ENCODE results near the gene EGFL8. TPM values are rescaled to one million over a fixed set of nuclear protein-coding genes. Genes with fewer than 3 reads are reported as not detected.
A peak's percentile ranks its signal among the peaks of the same experiment; 100 is the strongest.

EGFL8 gene
- total and polyA plus RNA-seq, 9 of the 15 experiments (the other 6 are each of a cell fraction or from before 2014, with no cell fraction given) = 2.2 to 47.4 (median 14.2) TPM

GRCh38 chr6:32190911-32191677 lies 26.7 kb downstream of the EGFL8 start:
- no peaks in the 10 kb centered on the region for H3K9me3 ChIP-seq (replicated peaks; ENCODE audit: control insufficient read depth, insufficient read depth, low read depth, low read length)
- 55% methylated on average over 8 of the region's 8 CpGs for WGBS (ENCODE audit: insufficient coverage, low coverage, missing lambda C conversion rate)
- H3K27ac ChIP-seq (ENCODE audit: extremely low read depth, low read depth, low read length) = peak overlapping the region; percentile 93
- H3K27me3 ChIP-seq (ENCODE audit: control insufficient read depth in 2 of 2, insufficient read depth in 2 of 2, low read length in 2 of 2) = no peaks in the 10 kb centered on the region
- peaks cover 73 to 74% of the 10 kb centered on the region in 2 experiments for H3K4me1 ChIP-seq (replicated peaks in 1 of 2; ENCODE audit: control insufficient read depth in 2 of 2, insufficient read depth in 2 of 2, low read length in 2 of 2)
- no peaks in the 10 kb centered on the region for H4K20me1 ChIP-seq (replicated peaks; ENCODE audit: control insufficient read depth, insufficient read depth, low read length)
- peaks cover 64% of the 10 kb centered on the region for H3K79me2 ChIP-seq (ENCODE audit: control insufficient read depth, insufficient read depth, low read length)
- FAIRE-seq (no peak), DNase-seq (ENCODE audit: extremely low read depth in 1 of 4, low spot score in 3 of 4) (peak in 1 of 4 experiments; percentile 28), ATAC-seq (no peak)
- no TSS peak for BruUV-seq (replicated peaks)
- H3K4me2 ChIP-seq (ENCODE audit: insufficient read depth, low read length) = peak overlapping the region; percentile 96
- in situ Hi-C loops (cut with MboI) (no loop called here), intact Hi-C loops (cut with micrococcal nuclease) (loop anchor here (10.0 kb wide), 1 partner anchor 286 kb away; the partner anchor contains the start of gene ZBTB12)
- peak overlapping the region; percentile 85 to 93 for H3K9ac ChIP-seq (ENCODE audit: insufficient read depth in 1 of 2, low read depth in 2 of 2, low read length in 2 of 2)
- H3K9me1 ChIP-seq (ENCODE audit: control insufficient read depth, insufficient read depth, low read length) = no peaks in the 10 kb centered on the region
- peak overlapping the region; percentile 79 for H3K4me3 ChIP-seq
- peaks cover 29% of the 10 kb centered on the region; the same call in 2 of the 3 replicates for H3K36me3 ChIP-seq (ENCODE audit: control insufficient read depth, insufficient read depth, low read length)
- ChIA-PET CTCF (ENCODE audit: low intra/inter-chr PET ratio) (no interaction called here), POLR2A (interaction anchor here (0.9 to 2.5 kb wide), 8 partner anchors 9 to 781 kb away, joined by 3 to 10 read pairs (median 6); partner anchors contain the start of gene FKBPL)
- peak overlapping the region; percentile 27 for H2AFZ ChIP-seq (ENCODE audit: low read depth, low read length)
- 0 out of 2 replicates have a peak, but pooled peaks have one; percentile 25 for TF ChIP-seq ZBTB1 (CRISPR knock-in tag; IDR thresholded peaks at IDR 0.05; ENCODE audit: borderline replicate concordance, low read depth)
- TF ChIP-seq CEBPG (CRISPR knock-in tag; IDR thresholded peaks at IDR 0.05) = 0 out of 2 replicates have a peak, but pooled peaks have one; percentile 25
- TF ChIP-seq CEBPG (tag; conservative IDR thresholded peaks at IDR 0.05 in 1 of 2, IDR thresholded peaks at IDR 0.05 in 1 of 2) = no peak
- no peak for TF ChIP-seq ZNF408 (CRISPR knock-in tag; IDR thresholded peaks at IDR 0.05; ENCODE audit: low read depth)
- peak; percentile 24; the same call in 1 of the 2 replicates for TF ChIP-seq GABPB1 (CRISPR knock-in tag; IDR thresholded peaks at IDR 0.05)
- peak; percentile 89 for TF ChIP-seq KAT7 (CRISPR knock-in tag; IDR thresholded peaks at IDR 0.05; ENCODE audit: borderline replicate concordance)
- no peak for TF ChIP-seq MCM3 (IDR thresholded peaks at IDR 0.05)
- TF ChIP-seq NRF1 (conservative IDR thresholded peaks at IDR 0.05 in 1 of 2, IDR thresholded peaks at IDR 0.05 in 1 of 2) = no peak
- no peak for TF ChIP-seq TEAD4 (IDR thresholded peaks at IDR 0.05; ENCODE audit: low read length)
- no peak for TF ChIP-seq TEAD4 (CRISPR knock-in tag; IDR thresholded peaks at IDR 0.05; ENCODE audit: borderline replicate concordance)
- TF ChIP-seq, protein P1, sequence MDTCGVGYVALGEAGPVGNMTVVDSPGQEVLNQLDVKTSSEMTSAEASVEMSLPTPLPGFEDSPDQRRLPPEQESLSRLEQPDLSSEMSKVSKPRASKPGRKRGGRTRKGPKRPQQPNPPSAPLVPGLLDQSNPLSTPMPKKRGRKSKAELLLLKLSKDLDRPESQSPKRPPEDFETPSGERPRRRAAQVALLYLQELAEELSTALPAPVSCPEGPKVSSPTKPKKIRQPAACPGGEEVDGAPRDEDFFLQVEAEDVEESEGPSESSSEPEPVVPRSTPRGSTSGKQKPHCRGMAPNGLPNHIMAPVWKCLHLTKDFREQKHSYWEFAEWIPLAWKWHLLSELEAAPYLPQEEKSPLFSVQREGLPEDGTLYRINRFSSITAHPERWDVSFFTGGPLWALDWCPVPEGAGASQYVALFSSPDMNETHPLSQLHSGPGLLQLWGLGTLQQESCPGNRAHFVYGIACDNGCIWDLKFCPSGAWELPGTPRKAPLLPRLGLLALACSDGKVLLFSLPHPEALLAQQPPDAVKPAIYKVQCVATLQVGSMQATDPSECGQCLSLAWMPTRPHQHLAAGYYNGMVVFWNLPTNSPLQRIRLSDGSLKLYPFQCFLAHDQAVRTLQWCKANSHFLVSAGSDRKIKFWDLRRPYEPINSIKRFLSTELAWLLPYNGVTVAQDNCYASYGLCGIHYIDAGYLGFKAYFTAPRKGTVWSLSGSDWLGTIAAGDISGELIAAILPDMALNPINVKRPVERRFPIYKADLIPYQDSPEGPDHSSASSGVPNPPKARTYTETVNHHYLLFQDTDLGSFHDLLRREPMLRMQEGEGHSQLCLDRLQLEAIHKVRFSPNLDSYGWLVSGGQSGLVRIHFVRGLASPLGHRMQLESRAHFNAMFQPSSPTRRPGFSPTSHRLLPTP (IDR thresholded peaks at IDR 0.05; ENCODE audit: borderline replicate concordance, extremely low read depth, insufficient read length) = no peak
- TF ChIP-seq SAFB (IDR thresholded peaks at IDR 0.05; ENCODE audit: borderline replicate concordance, low read depth, low read length) = no peak
- TF ChIP-seq, protein P2, sequence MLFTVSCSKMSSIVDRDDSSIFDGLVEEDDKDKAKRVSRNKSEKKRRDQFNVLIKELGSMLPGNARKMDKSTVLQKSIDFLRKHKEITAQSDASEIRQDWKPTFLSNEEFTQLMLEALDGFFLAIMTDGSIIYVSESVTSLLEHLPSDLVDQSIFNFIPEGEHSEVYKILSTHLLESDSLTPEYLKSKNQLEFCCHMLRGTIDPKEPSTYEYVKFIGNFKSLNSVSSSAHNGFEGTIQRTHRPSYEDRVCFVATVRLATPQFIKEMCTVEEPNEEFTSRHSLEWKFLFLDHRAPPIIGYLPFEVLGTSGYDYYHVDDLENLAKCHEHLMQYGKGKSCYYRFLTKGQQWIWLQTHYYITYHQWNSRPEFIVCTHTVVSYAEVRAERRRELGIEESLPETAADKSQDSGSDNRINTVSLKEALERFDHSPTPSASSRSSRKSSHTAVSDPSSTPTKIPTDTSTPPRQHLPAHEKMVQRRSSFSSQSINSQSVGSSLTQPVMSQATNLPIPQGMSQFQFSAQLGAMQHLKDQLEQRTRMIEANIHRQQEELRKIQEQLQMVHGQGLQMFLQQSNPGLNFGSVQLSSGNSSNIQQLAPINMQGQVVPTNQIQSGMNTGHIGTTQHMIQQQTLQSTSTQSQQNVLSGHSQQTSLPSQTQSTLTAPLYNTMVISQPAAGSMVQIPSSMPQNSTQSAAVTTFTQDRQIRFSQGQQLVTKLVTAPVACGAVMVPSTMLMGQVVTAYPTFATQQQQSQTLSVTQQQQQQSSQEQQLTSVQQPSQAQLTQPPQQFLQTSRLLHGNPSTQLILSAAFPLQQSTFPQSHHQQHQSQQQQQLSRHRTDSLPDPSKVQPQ (CRISPR knock-in tag; IDR thresholded peaks at IDR 0.05; ENCODE audit: borderline replicate concordance) = no peak
- TF ChIP-seq ETS1 (conservative IDR thresholded peaks at IDR 0.05; ENCODE audit: control insufficient read depth, low read depth, low read length) = no peak

All from K562 (cell line).